Chondrocyte (in vitro differentiated cells): ENCODE results near the gene RTRAF. TPM values are rescaled to one million over a fixed set of nuclear protein-coding genes. Genes with fewer than 3 reads are reported as not detected.

Experiments
- DNase-seq: peaks from one replicate; pipeline ENCODE4 v3.0.0; 2021; ENCODE audit warnings: mixed read lengths, low spot score
- H3K27ac Mint-ChIP-seq: one replicate; pipeline ENCODE4 v1.8.0; 2021; ENCODE audit warnings: mild to moderate bottlenecking, moderate library complexity, mixed read lengths; ENCODE audit not compliant: unreplicated experiment
- H3K27me3 Mint-ChIP-seq: 2 replicates; pipeline ENCODE4 v1.8.0; 2021; ENCODE audit warnings: low read depth, mixed read lengths
- H3K36me3 Mint-ChIP-seq: 2 replicates; pipeline ENCODE4 v1.8.0; 2021; ENCODE audit warnings: low read depth, mixed read lengths
- H3K4me1 Mint-ChIP-seq: 2 replicates; pipeline ENCODE4 v1.8.0; 2021; ENCODE audit warnings: low read depth, mild to moderate bottlenecking, mixed read lengths
- H3K4me3 Mint-ChIP-seq: one replicate; pipeline ENCODE4 v1.8.0; 2021; ENCODE audit warnings: mild to moderate bottlenecking, moderate library complexity, mixed read lengths; ENCODE audit not compliant: unreplicated experiment
- H3K9me3 Mint-ChIP-seq: 2 replicates; pipeline ENCODE4 v1.8.0; 2021; ENCODE audit warnings: low read depth, mixed read lengths
- CTCF ChIP-seq: fragments of 200-600 bp; sonication (generic); IDR thresholded peaks from 2 replicates; pipeline ENCODE4 v1.5.0; 2021; ENCODE audit warnings: antibody characterized with exemption, mild to moderate bottlenecking, moderate library complexity
- total RNA-seq: library from RNA; stranded (reverse); gene quantifications from 3 replicates; pipeline ENCODE4 v1.2.1, GENCODE V29; 2021

Gene RTRAF
- total RNA-seq, 1 donor from 2014 or later: 169 TPM

GRCh38 chr14:52042371-52043289 is 53.3 kb downstream of the RTRAF start:
- no peak for DNase-seq
- no peak overlapping the region for H3K27ac Mint-ChIP-seq
- peaks cover 47% of the 10 kb centered on the region for H3K4me1 Mint-ChIP-seq
- H3K27me3 Mint-ChIP-seq: no peaks in the 10 kb centered on the region
- H3K9me3 Mint-ChIP-seq: no peaks in the 10 kb centered on the region
- peaks cover 28% of the 10 kb centered on the region for H3K36me3 Mint-ChIP-seq
- no peak overlapping the region for H3K4me3 Mint-ChIP-seq
- TF ChIP-seq CTCF: no peak

- H3K4me3 Mint-ChIP-seq: no peak overlapping the region
- peak overlapping the region; percentile 72 for H3K27ac Mint-ChIP-seq
- peaks cover 18% of the 10 kb centered on the region for H3K36me3 Mint-ChIP-seq
- DNase-seq: no peak
- peaks cover 55% of the 10 kb centered on the region for H3K4me1 Mint-ChIP-seq
- peak; percentile 75 for TF ChIP-seq CTCF
- H3K27me3 Mint-ChIP-seq: no peaks in the 10 kb centered on the region
- no peaks in the 10 kb centered on the region for H3K9me3 Mint-ChIP-seq
These were observed 54.3 kb downstream of the RTRAF start for GRCh38 chr14:52043690-52044089.

GRCh38 chr14:52044791-52045522 is 55.6 kb downstream of the RTRAF start:
- H3K27me3 Mint-ChIP-seq: no peaks in the 10 kb centered on the region
- peak overlapping the region; percentile 7 for H3K4me3 Mint-ChIP-seq
- no peak for TF ChIP-seq CTCF
- H3K4me1 Mint-ChIP-seq: peaks cover 68% of the 10 kb centered on the region
- no peaks in the 10 kb centered on the region for H3K9me3 Mint-ChIP-seq
- H3K27ac Mint-ChIP-seq: peak overlapping the region; percentile 92
- DNase-seq: no peak
- H3K36me3 Mint-ChIP-seq: peaks cover 13% of the 10 kb centered on the region

GRCh38 chr14:52046376-52046917 is 57.1 kb downstream of the RTRAF start:
- Mint-ChIP-seq H3K4me3 (no peak overlapping the region), H3K4me1 (peaks cover 83% of the 10 kb centered on the region), H3K27me3 (no peaks in the 10 kb centered on the region), H3K9me3 (no peaks in the 10 kb centered on the region), H3K27ac (peak overlapping the region; percentile 92), H3K36me3 (peaks cover 7% of the 10 kb centered on the region)
- TF ChIP-seq CTCF: no peak
- DNase-seq: no peak

GRCh38 chr14:52048116-52048515 is 58.8 kb downstream of the RTRAF start:
- no peak for TF ChIP-seq CTCF
- H3K27me3 Mint-ChIP-seq: no peaks in the 10 kb centered on the region
- no peak for DNase-seq
- peaks cover 98% of the 10 kb centered on the region for H3K4me1 Mint-ChIP-seq
- H3K4me3 Mint-ChIP-seq: no peak overlapping the region
- no peaks in the 10 kb centered on the region for H3K9me3 Mint-ChIP-seq
- peaks cover 3% of the 10 kb centered on the region for H3K36me3 Mint-ChIP-seq
- H3K27ac Mint-ChIP-seq: peak overlapping the region; percentile 85
